ENCODE results near the gene TBL2.
"Not testable (repeated sequence)": the region's sequence is repeated elsewhere in the genome, so short reads cannot be mapped to it uniquely, and the experiment has no call there.

The TBL2 gene

DNA sequence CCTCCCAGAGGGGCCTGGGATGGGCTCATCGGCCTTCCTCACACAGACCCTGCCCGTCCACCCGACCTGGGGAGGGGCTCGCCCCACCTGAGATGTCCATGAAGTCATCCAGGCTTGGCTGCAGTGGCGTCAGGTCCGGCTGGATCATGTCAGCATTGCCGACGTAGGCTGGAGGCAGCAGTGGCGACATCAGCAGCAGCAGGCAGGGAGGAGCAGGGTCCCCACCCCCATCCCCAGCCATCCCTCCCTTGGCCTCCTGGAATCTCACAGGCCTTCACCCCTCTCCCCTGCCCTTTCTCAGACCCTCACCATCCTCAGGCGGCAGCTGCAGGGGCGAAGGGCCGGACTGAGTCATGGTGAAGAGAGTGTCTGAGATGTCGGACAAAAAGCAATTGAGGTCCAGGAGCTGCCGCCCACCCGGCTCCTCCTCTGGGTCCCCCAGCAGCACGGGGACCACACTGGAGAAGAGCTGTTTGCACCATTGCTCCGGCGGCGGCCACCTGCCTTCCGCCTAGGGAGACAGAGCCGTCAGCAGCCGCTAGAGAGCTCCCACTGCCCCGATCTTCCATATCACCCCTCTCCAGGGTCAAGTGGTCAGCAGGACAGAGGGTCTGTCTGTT, 27.3 kb upstream of the TBL2 start:
- DNase-seq = no peak

DNA sequence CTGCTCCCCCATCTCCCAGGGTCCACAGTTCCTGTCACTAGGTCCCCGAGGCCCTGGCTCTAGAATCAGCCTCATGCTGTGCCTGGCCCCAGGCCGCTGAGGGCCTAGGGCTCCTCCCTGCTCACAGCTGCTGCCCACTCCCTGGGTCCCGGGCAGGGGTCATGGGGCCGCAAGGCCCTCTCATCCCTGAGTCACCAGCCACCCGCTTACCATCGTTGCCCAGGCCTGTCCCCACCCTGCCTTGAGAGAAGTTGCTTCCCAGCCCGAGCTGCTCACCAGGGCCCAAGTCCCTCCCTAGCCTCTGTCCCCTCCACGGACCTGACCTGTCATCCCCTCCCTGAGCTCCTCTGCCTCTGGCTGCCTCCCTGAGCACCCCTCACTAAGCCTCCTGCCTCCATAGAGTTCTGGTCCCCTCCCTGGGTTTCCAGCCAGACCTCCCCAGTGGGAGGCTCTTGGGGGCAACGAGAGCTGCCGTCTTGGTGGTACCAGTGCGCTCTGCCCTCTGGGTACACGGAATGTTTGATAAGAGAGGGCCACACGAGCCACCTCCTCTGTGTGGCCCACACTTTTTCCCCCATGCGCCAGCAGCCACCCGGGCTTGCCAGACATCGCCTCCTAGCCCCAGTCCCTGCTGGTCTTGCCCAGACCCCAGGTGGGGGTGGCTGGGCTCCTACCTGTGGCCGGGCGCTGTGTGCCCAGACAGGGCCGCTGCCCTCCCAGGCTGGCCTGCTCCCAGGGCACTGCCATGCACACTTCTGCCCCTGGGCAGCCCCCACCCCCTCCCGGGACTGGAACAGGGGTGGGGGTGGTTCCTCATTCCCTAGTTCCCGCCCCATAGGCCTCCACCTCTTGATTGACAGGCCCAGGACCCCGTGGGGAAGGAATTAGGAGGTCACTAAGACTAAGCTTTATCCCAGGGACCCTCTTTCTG, 24.6 kb upstream of the TBL2 start:
- DNase-seq = no peak

DNA sequence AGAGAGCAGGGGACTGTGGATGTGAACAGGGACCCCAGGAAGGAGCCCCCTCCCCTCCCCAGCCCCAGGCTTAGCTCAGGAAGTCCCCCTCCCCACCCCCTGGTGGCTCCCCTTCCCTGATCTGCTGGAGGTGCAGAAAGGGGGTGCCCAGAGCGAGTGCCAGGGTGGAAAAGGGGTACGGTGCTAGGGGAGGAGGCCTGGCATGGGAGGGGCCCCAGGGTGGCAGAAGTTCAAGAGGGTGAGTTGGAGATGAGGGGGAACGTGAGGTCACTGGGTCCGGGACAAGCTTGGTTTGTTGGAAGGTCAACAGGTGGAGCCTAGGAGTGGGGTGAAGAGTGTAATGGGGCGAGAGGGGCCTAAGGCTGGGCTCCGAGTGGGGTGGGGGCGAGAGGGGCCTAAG, 21.5 kb upstream of the TBL2 start:
- DNase-seq = no peak

DNA sequence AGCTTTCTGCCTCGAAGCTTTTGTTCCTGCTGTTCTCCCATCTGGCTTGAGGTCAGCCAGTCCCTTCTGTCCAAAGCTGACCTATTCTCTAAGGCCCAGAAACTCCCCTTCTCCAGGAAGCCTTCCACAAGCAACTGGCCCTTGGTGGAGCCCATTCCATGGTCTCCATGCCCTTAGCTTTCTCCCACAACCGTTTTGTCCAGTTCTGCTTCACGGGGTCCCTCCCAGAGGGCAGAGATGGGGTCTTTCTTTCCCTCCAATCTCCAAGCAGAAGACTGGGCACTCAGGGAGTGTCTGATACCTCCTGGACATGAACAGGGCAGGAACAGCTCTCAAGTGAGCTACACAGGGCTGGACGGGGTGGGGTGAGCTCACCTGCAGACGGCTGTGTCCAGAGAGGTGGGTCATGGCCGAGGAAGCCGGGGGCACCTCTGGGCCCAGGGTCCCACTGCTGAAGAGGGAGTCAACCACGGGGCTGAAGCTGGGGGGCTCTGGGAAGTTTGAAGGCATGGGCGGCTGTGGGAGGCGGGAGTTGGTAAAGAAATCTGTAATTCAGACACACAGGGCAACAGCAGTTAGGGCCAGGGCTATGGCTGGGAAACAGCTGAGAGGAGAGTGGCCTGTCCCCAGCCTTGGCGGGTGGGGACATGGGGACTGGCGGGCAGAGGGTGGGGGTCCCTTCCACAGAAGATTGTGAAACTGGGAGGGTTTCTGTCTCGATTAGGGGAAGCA, 20.9 kb upstream of the TBL2 start:
- no peak for DNase-seq

DNA sequence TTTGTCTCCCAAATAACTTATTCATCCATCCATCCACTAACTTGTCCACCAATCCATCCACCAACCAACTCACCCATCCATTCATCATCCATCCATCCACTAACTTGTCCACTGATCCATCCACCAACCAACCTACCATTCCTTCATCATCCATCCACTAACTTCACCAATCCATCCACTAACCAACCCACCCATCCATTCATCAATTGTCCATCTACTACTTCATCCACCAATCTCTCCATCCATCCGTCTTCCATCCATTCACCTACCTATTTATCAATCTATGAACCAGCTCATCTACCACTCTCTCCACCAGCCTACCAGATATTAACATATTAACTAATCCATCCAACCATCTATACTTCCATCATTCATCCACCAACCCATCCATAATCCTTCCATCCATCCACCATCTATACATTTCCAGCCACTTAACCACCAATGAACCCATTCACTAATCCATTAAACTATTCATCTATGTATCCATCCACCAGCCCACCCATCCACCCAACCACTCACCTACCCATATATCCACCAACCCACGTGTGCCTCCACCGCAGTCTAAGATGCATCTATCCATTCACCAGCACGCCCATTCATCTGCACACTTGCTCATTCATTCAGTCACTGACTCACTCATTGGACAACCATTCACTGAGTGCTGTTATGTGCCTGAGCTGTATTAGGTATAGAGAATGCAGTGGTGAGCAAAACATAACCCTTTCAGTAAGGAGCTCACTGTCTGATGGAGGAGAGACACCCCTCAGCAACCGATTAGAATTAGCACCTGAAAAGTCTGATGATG, 19.8 kb upstream of the TBL2 start:
- DNase-seq = no peak

DNA sequence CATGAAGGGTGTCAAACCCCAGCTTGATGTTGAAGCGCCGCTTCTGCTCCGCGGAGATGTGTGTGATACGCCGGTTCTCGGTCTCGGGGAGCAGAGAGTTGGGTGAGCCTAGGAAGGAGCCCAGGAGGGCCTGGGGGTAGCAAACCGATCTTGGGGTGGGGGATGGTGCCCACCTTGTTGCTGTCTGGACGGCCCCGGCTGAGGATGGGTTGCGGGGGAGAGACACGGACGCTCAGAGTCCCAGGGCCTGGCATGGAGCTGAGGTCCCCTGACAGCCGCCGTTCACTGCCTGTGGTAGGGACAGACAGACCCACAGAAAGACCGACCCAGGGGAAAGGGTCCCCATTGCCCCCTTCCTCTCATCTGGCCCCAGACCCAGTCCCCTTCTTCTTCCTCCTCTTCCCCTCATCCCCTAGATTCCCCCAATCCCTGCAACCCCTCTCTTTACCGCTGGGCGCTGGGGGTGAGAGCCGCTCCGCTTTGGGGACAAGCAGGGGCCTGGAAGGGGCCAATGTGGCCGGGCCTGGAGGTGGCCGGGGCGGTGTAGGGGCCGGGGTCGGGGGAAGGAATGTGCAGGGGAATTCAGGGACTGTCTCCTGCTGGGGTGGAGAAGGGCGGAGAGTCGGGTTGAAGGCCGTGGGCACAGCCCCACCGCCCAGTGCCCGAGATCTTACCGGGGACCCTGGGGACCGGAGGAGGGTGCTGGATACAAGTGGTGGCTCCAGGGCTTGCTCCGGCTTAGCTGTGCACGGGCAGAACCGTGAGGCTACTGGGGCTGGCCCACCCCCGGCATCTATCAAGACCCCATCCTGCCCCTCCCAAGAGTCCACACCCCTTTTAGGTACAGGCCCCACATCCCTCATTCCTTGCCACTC, 18.0 kb upstream of the TBL2 start:
- DNase-seq = no peak

DNA sequence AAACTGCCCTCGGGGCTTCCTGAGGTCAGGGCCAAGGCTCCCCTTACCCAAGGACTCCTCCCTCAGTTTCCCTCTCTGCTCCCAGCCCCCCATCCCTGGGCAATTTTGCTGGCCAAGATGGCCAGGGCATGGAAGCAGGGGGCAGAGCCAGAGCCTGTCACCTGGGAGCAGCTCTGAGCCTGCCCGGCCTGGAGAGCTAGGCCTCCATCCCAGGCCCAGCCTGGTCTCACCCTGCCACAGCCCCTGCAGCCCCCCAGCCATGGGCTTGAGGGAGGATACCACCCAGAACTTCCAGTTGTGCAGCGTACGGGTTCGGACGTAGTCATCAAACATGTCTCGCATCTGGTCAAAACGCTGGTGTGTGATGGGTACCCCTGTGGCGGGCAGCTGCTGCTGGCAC, 17.0 kb upstream of the TBL2 start:
- DNase-seq = no peak

DNA sequence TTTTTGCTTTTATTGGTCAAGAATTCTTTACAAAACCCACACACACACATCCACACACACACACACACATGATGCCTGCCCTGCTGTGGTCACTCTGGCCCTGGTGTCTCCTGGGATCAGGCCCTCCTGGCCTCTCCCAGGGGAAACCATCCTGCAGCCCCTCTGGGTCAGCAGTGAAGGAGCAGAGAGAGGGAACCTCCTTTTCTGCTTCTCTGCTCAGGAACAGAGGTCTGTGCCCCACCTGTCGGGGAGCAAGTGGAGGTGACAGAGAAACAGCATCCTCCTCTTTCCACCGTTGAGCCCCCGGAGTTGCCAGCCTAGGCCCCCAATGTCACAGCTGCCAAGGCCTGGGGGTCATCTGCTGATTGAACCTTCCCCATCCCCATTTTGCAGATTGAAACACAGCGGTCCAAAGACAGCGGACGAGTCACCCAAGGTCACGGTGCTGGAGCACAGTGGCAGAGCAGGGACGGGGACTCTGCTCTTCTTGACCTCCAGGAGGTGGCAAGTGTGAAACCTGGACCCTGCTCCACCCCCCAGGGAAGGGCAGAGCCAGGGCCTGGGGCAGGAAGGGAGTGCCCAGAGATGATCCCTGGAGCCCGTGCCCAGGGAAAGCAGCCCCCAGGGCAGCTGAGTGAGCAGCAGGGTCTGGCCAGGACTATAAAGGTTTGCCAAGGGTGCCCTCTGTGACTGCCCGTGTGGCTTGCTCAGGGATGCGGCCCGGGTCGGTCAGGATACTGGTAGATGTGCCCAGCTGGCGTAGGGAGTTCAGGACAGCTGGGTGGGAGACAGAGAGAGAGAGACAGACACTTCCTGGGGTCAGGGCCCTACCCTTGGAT, 15.0 kb upstream of the TBL2 start:
- DNase-seq = no peak

DNA sequence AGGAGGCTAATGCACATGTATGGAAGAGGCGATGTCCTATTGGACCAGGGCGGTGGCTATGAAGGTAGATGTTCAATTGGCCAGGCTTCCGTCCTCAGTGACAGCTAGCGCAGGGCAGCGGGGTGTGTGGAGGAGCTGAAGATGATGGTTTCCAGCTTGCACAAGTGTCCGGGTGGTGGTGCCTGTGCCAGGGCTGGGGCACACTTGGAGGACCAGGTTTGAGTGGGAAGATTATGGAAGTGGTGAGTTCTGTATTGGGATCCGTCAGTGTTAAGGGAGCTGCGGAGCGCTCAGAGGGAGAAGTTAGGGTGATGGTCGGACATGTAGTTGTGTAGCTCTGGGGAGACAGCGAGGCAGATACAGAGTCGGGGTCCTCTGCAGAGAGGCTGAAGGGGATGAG, 8.5 kb upstream of the TBL2 start:
- DNase-seq = no peak

DNA sequence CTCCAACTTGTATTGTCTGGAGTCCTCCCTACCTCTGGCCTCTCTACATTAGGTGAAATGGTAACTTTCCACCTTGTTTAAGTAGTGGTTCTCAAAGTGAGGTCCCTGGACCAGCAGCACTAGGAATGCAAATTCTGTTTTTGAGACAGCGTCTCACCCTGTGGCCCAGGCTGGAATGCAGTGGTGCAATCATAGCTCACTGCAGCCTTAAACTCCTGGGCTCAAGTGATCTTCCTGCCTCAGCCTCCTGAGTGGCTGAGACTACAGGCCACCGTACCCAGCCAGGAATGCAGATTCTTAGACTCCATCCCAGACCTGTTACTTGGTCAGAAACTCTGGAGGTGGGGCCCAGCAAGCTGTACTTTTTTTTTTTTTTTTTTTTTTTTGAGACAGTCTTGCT, 6.8 kb upstream of the TBL2 start:
- DNase-seq = no peak

DNA sequence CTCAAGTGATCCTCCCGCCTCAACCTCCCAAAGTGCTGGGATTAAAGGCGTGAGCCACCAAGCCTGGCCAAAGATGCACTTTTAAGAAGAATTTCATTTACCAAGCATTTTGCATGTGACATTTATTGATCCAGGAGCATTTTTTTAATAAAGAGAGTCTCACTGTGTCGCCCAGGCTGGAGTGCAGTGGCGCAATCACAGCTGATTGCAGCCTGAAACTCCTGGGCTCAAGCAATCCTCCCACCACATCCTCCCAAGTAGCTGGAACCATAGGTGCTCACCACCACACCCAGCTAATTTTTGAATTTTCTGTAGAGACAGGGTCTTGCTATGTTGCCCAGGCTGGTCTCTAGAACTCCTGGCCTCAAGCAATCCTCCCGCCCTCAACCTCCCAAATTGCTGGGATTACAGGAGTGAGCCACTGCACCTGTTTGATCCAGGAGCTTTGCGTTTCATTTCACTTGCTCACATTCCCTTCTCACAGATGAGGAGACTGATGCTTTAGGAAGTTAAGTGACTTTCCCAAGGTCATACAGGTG, 4.4 kb upstream of the TBL2 start:
- no peak for DNase-seq

DNA sequence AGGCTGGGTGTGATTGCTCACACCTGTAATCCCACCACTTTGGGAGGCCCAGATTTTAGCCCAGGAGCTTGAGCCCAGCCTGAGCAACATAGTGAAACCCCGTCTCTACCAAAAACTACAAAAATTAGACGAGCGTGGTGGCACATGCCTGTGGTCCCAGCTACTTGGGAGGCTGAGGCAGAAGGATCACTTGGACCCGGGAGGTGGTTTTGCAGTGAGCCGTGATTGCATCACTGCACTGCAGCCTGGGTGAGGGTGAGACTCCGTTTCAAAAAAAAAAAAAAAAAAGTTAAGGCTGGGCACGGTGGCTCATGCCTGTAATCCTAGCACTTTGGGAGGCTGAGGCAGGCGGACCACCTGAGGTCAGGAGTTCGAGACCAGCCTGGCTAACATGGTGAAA, 2.6 kb upstream of the TBL2 start:
- not testable (repeated sequence) for DNase-seq

DNA sequence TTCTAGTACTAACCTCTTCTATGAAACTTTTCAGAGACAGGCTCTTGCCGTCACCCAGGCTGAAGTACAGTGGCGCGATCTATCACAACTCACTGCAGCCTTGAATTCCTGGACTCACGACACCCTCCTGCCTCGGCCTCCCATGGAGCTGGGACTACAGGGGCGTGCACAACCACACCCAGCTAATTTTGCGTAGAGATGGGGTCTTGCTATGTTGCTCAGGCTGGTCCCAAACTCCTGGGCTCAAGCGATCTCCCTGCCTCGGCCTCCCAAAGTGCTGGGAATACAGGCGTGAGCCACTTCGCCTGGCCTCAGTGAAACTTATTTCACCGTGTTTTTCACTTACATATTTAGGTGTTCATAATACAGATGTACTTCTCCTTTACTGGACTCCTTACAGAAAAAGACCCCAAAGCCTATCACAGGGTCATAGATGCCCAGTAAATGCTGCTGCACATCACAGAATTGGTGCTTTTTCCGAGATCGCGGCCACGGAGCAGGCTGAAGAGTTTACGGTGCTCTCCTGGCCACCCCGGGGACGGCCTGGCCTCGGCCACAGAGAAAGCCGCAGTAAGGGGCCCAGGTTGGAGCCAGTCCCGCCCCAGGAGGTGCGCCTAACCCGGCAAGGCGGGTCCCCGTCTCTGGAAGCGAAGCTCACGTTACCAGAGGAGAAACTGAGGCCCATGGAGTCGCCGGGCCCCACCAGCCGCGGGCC, 595 bp downstream of the TBL2 start:
- no peak for DNase-seq

DNA sequence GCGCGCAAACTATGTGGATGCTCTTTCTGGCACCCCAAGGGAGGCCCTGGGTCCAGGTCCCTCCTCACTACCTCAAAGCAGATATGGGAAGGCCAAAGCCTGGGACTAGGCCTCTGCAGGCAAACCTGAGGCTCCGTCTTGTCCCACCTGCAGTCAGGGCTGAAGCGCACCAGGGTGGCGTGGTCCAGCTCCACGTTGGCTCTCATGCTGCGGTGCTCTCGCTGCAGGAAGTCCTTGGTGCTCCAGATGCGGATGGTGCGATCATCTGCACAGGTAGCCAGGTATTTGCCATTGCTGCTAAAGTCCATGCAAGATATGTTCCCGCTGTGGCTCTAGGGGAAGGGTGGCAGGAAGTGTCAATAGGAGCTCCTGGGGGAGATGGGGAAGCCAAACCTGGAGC, 4.6 kb downstream of the TBL2 start:
- no peak for DNase-seq

DNA sequence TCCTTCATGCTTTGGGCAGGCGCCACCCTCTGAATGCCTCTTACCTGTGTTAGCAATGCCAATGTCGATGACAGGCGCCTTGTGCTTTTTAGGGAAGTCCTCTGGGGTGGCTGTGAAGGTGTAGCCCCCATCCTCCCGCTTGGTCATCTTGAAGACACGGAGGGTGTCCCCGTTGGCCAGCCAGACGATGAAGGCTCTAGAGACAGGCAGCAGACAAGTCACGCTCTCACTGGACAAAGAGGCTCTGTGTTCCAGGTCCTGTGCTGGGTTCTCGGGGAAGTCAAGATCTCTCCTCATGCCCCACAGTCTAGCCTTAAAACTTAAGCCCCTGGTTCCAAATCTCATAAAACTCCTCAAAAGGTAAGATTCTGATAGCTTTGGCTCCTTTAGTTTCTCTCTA, 5.1 kb downstream of the TBL2 start:
- DNase-seq = no peak

DNA sequence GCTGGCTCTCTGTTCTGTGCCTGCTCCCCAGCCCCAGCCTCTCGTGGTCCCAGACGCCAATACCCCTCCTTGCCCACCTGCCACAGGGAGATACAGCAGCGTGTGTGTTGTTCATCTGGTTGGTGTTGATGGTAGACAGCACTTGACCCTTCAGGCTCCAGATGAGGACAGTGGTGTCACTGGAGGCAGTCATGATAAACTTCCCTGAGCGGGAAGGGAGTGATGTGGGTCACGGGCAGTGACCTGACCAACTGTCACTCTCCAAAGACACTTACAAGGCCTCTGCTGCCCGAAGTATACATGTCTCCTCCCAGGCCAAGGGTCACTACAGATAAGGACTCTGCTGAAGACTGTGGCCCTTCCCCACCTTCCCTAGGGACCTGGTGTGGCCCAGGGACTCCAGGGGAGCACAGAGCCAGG, 5.6 kb downstream of the TBL2 start:
- DNase-seq = no peak

DNA sequence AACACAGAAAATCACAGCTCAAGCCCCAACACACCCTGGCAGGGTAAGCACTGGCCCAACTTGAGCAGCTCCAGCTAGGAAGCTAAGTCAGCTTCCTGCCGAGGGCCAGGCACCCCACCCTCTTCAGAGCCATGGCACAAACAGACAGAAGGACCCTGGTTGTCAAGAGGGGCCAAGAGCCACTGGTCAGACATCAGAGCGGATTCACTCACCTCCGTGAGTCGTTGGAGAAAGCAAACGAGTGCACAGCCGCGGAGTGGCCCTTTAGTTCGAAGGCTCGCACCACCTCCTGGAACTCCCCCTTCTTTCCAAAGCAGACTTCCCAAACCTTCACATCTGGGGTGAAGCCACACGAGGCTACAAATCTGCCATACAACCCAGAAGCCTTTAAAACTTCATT, 7.4 kb downstream of the TBL2 start:
- no peak for DNase-seq

DNA sequence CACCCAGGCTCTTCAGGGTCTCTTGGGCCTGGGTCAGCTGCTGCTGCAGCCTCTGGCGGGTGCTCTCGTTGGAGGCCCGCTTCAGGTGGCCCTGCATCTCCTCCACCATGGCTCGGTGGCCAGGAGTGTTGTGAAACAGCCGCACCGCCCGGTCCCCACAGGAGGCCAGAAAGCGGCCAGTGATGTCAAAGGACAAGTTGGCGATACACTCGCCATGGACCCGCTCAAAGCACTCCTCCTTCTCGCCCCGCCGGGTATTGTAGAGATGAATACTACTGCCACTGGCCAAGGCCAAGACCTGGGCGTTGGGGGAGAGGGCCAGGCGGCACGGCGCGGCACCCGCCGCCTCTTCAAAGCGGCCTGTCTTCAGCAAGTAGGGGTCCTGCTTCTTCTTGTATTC, 7.9 kb downstream of the TBL2 start:
- no peak for DNase-seq

DNA sequence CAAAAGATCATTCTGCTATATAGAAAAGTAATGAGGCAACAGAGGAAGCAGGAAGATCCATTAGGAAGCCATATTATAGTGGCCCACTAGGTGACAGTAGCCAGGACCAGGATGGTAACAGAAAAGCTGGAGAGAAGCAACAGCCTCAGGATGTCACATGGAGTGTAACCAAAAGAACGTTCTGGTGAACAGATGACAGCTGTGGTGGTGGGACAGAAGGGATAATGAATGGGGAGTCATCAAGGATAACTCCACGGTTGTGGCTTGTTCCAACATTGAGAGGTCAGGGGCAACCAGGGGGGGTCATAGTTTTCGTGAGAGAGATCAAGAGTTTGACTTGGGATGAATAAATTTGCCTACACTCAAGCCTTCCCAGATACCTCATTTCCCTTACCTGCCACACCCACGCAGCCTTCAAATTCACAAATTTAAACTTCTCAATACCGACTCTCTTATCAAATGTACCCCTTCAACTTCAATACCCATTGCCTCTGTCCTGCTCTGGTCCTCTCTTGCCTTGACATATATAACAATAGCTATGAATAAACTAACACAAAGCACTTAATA, 9.3 kb downstream of the TBL2 start:
- no peak for DNase-seq

Data from activated CD4-positive, alpha-beta T cell treated with anti-CD3 and anti-CD28 coated beads for 1 hour (primary cell).